GM19467 (cell line): ENCODE results near the gene MFRP.

Source experiments
- ATAC-seq: cut with Tn5 transposase; IDR thresholded peaks from one replicate; pipeline ENCODE4 v1.9.1; 2021; ENCODE audit warnings: mild to moderate bottlenecking, moderate library complexity; ENCODE audit not compliant: unreplicated experiment

The MFRP gene

DNA sequence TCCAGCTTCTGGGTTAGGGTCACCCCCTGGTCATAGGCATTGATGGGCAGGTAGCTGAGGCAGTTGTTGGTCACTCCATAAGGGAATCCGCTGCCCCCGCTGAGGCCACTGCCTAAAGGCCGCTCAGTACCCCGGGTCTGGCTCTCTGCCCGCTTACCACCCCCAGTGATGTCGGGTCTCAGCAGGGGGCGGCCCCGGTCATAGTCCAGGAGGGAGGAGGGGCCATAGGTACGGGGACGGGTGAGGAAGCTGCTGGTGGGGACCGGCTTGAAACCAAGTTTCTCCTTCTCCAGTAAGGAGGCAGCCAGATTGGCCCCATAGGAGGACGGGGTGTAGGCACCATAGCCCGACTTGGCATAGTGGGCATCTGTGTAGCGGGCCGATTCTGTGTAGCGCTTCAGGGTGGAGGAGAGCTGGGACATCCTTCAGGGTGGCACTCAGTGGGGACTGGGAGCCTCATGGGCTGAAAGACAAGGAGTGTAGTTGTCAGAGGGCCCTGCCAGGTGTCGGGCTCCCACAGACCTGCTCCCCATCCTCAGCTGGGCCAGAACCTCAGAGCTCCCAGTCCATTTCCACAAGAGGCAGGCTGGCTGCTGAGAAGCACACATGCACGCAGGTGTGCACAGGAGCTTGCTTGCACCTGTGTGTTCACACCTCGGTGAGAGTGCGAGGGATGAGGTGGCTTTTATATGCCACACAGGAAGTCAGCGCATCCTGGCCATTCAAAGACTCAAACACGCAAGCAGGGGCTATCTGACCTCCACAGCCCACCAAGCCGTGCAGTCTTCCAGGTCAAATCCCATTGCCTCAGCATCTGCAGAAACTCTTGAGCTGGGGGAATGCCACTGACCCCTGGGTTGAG, 26.8 kb upstream of the MFRP start:
- ATAC-seq: no peak

DNA sequence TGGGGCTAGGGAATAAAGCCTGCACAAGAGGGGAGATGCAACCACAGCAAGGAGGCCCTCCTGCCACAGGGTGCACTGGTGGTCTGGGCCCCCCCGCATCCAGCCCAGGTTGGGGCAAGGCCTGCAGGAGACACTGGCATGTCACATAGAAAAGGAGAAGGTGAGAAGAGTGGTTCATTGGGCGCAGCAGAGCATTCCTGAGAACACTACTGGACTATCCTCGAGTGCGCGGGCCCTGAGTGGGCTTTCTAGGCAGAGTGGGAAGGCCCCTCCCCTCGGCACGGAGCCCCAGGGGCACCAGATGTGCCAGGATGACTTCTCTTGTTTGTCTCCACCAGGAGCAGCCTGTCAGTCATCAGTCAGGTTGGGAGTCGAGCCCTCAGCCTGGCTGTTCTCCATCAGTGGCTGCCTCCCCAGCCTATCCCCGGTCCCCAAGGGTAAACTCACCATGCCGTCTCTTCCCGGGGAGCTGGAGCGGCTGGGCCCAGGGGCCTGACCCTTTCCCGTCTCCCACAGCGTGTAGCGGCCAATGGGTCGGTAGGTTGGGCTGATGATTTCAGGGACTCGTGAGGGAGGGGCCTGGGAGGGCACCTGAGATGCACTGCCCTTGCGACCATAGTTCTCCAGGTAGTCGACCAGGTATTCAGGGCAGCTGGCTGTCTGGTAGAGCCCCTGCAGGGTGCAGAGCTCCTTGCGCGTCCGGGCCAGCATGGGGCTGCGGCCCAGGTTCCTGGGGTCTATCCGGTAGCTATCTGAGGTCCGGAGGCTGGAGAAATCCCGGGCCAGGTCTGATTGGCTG, 26.0 kb upstream of the MFRP start:
- ATAC-seq: no peak

DNA sequence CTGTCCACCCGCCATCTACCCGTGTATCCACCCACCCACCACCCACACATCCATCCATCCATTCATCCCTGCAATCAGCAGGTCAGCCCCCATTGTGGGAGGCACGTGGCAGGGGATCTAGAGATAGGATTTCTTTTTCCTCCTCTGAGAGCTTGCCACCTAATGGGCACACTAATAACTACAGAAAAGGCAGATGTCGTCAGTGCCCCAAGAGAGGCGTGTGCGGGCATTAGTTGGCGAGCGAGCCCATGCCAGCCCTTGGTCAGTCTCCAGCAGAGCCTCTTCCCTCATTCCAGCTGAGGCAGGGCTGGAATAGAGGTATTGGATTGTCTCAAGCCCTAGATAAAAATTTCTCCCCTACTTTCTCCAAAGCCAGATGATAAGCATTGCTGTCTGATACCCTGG, 25.3 kb upstream of the MFRP start:
- no peak for ATAC-seq

DNA sequence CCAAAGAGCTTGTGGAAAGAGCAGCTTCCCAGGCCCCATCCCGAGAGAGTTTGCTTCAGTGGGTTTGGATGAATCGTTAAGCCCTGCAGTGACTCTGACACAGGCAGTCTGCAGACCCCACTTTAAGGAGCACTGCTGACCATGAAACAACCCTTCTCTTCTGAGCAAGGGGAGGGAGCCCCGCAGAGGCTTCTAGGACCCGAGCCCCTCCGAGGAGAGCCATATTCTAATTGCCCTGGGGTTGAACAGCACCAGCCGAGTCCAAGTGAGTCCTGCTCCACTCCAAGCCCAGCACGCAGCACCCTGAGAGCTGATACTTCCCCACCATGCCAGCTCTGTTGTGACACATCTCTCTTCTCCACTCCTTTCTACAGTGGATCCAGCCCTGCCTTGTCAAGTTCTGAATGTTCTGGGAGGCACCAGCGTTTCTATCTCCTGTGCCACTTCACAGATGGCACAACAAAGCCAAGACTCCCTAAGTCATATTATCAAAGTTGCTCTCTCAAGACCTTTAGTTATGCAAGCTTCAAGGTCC, 24.6 kb upstream of the MFRP start:
- no peak for ATAC-seq

DNA sequence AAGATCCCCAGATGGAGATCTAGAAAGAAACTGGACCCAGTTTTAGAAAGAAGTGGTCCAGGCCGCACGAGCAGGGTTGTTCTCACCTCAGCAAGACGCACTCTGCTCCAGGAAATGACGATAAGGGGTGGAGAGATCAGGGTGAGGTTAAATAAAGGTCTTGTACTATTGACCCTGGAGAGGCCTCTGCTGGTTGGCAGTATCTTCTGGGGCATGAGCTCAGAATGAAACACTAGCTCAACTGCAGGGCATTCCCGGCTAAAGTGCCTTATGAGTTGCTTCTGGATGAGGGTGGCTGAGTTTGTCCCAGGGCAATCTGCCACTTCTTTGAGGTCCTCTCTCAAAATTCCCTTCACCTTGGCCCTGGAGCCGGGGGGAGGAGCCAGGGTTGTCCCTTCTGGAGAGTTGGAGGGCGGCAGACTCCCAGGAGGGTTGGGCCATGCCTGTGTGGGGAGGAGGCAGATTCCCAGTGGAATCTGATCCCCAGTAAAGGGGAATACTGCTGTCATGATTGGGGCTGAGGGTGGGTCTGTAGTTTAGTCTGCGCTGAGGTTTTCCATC, 24.1 kb upstream of the MFRP start:
- ATAC-seq: no peak

DNA sequence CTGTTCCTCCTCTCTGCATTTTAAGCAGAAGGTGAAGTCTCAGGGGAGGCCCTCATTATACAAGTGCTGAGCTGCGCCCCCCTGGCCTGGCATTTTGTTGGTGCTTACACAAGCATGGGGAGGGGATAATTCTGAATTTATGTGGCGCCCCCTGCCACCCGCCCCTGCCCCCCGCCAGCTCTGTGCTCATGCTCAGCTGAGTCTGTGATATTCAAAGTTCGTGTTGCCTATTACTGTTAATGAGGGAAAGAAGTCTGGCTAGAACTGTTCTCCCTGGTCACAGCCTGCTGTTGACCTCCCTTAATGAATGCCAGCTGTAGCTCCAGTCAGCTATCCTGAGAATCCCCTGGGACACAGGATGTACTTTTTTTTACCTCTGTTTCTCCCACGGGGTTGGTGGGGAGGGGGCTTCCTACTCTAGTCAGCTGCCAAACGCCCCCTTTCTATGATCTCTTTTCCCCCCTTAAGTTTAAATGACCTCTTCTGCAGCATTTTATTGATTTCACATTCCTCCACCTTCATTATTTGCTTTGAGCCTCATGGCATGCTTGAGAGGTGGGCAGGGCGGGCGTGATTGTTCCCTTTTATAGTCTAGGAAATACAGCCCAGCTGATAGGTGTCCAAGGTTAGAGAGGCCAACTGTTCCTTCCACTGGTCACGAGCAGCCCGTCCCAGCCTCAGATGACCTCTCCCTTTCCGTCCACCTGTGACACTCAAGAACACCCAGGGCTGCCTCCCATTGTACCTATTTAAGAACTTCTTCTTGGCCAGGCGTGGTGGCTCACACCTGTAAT, 22.8 kb upstream of the MFRP start:
- ATAC-seq: no peak

DNA sequence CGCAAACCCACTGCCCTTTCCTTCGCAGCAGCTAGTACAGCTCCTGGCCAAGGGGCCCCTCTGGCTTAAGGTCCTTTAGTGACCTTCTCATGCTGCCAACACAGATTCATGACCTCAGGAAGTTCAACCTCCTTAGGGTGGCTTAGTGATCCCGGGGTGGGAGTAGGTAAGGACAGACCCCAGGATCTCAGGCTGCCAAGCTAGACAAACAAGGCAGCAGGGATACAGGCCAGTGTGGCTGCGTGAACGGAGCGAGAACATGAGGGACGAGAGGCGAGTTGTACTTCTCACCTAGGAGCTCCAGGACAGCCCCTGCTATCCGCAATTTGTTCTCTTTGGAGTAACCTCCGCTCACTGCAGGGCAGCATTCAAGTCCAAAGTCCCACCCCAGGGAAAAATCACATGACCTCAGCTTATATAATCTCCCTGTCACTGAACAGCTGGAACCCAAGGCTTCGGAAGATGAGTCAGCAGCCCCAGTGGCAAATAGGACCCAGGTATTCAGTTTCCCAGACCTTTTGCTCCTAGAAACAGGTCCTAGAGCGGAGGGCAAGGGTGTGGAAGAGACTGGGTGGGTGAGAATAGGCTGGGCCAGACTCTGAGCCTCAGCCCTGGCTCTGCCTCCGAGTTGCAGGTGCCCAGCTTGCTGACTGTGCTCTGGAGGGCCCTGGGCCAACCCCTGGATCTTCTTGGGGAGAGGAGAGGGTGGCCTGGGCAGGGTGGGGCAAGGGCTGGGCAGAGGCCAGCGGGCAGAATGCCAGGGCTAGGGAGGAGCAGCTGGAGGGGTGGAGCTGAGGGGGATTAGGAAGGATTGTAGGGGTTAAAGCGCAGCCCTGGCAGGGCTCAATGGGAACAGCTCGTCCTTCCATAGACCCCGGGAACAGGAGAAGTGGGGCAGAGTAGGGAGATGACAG, 21.9 kb upstream of the MFRP start:
- ATAC-seq: no peak

DNA sequence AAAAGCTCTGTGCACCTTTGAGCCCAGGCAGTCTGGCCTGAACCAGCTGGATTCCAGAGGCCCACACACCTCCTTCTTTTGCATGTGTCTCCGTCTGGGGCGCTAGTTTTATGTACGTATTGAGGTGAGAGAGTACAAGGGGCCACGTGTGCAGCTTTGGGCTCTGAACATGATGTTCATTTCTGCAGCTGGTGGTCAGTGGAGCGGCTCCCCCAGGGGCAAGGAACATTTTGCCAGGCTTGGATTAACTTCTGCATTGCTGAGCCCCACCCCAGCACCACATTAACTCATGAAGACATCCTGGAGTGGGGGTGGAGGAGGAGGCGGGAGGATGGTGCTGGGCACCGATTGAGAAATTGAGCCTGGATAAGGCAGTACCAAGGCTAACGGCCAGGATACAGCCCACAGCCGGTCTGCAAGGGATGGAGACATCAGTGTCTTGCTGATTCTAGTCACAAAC, 21.2 kb upstream of the MFRP start:
- no peak for ATAC-seq

DNA sequence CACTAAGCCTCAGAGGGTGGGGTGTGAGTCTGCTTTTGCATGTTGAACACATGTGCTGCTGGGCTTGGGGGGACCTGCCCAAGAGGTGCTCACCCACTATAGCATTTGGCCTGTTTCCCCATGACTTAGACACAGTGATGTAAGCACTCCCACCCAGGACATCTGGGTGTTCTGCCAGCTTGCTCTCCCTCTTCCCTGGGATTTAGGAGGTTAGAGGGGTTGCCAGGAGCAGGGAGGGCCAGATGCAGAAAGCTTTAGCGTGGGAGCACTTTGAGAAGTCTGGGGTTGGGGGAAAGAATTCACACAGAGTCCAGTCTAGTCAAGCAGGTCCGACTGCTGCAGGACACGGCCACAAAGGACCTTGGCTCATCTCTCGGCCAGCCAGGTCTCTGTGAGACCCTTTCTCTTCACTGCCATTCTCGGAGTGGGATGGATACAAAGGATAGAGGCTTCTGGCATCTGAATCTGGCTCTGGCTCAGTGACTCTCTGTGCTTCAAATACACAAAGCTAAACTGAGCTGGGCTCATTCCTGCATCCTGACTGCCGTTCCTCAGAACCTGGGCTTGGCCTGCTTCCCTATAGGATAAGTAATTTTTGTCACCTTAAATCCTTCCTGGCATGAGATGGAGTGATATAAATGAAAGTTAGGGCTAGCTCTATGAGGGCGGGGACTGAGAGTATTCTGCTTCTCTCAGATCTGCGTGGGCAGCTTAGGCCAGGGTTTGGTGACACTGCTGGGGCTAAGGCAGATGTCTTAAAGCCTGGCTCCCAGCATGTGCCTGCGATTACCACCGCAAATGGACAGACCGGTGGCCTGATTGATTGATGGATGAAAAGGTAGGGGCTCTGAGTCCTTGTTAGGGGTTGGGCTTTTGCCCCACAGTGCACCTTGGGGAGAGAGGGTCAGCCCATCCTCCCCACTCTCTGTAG, 20.4 kb upstream of the MFRP start:
- no peak for ATAC-seq

DNA sequence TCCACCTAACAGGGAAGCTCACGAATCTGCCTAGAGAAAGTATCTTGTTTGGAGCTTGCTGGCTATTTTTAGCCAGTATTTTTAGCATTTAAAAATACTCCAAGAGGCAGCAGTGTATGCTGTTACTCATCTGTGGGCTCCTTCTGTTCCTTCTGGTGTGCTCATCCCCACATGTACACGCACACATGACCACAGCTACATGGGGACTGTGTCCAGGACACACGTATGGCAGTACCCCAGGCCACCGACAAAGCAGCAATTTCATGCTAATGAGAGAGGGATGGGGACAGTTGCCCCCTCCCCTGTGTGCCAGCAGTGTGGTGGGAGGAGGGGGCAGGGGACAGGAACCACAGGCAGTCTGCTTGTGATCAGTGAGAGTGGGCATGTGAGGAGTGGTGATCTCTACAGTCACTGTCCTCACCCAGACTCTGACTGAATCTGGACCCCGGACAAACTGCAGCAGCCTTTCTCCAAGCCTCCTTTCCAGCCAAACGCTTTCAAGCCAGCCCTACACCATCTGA, 18.6 kb upstream of the MFRP start:
- ATAC-seq: no peak

DNA sequence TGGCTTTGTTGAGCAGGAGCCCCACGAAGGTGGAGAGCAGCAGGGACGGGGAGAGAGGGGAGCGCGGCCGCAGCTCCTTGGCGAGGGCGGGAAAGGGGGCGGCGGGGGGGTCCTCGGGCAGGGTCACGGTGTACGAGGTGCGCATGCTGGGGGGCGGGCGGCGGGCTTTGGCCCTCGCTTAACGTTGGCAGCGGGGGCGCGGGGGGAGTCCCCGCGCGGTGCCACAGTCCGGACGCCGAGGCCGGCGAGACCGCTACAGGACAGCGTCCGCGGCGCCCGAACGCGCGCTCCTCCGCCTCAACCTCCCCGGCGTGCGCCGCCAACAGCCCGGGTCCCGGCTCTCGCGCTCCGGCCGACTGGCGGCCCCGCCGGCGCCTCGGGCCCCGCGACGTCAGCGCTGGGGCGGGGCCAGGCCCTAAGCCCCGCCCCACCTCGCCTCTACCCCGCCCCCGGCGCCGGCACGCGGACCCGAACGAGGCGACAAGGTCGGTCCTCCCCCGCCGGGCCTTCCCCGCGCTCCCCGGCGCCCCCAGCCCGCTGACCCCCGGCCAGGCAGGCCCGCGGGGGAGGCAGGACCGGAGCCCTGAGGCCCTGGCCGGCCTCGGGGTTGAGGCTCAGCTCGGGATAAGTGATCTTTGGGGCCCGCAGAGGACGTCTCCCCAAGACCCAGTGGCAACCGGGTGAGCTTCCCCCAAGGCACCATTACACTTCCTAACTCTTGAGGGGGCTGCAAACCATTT, 17.5 kb upstream of the MFRP start:
- no peak for ATAC-seq

DNA sequence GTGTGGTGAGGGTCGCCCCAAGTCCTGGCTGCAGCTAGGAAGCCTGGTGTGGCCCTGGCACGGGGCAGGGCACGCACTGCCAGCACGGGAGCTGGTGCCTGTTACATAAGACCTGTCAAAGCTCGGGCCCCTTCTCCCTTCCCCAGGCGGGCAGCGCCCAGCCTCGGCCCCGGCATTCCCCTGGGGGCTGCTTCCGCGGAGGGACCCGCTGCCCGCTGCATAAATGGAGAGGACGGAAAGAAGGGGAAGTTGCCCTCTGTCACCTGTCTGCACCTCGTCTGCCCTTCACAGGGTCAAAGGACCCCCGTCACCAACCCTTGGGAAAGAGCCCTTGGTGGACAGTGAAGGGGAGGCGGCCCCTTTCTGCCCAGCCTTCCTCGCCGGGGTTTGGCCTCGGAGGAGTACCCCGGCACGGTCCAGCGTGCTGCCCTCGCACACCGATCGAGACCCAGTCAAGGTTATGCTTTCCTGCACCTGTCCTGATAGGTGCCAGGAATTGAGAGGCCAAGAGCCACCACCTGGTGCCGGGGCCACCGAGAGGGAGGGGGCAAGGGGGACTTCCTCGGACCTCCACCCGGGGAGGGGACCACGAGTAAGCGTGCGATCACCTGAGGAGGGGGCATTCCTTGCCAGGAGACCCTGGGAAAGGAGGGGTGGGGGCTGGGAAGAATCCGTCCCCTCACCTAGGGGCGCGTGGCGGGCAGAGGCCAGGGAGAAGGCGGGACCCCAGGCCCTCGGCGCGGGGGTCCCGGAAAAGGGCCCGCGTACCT, 16.8 kb upstream of the MFRP start:
- ATAC-seq: no peak

DNA sequence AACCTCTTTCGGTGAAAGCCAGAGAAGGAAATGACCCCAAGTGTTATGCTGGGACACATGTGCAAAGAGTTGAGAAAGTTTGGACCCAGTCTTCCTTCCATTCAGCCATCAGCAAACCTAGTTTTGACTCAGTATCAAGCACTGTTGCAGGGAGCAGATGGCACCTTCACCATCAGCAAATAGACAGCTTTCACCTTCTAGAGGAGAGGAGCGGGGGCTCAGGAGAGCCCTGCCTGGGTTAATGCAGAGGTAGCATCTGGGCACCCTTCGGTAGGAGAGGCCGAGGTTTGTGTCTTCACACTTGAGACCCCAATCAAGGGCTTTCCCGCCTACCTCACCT, 16.2 kb upstream of the MFRP start:
- ATAC-seq: no peak

DNA sequence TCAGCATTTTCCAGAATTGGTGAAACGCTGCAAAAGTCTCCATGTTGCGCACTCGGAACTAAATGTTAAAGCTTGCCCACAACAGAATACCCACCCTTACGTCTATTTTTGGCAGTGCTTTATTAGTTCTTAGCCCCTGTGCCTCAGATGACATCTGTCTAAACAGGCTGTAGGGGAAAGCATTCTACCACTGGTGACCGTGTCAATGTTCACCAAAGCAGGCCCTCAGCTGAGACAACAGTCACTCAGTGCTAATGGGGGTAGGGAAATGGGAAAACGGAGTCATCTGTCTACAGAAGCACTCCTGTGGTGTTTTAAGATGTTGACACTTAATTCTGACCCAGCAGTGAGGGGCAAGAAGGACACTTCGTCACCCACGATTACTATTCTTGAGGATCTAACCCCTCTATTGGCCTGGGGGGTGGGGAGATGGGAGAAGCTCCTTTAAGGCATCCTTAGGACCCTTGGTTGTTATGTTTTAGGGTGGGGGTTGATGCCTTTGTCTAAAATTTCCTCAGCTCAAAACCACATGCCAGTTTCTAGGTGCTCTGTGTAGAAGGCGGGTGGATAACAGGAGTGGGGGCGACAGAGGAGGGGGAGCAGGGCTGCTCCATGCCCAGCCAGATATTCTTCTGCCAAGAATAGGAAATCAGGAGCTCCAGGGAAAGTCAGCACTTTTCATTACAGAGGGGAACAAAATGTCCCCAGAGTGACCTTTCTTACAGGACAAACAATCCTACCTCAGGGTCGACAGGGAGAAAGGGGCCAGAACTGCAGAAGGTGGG, 15.6 kb upstream of the MFRP start:
- ATAC-seq: no peak

DNA sequence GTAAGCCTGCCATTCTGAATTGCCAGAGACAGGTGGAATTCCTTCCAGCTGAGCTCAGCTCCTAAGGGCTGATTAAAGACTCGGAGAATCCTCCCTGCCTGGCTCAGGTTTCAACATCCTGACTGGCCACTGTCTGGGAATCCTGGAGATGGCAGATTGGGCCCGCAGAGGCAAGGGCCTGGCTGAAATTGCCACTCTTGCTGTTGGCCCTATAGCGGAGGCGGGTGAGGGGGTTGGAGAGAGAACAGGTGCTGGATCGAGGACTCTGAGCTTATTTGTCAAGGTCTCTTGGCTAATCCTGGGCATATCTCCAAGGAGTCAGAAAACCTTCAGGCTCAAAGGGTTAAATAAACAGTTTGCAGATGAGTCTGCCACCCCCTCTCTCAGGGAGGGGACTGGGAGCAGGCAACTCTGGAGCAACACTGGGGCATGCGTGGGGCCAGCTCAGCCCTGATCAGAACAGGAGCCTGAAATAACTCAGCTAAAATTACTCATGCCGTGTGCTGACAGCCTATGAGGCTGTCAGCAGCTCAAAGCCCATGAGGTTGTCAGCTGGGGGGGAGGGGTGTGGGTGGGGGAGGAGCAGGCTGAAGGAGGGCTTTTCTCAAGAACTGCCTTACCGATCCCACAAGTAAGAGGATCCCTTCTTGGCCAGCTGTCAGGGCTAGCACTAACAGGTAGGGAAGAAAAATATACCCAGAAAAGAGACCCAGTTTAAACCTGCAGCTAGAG, 14.7 kb upstream of the MFRP start:
- ATAC-seq: no peak
